GM12892 (cell line): ENCODE data around the gene SLC22A12.

Source experiments
- DNase-seq: peaks from one replicate; pipeline ENCODE4 v3.0.0; 2011; ENCODE audit not compliant: insufficient read length
- FAIRE-seq: peaks from 2 replicates; lab custom pipeline; 2011; peaks lifted over from hg19 to GRCh38; lab: Jason Lieb, UNC
- POLR2A ChIP-seq: IDR thresholded peaks from 2 replicates; pipeline ENCODE4 v1.6.1; 2011; ENCODE audit warnings: low read depth, low read length, control low read depth
- POLR2AphosphoS5 ChIP-seq: IDR thresholded peaks from 2 replicates; pipeline ENCODE4 v1.6.1; 2011; ENCODE audit warnings: low read depth, low read length, control low read depth
- TAF1 ChIP-seq: IDR thresholded peaks from 2 replicates; pipeline ENCODE4 v1.6.1; 2011; ENCODE audit warnings: low read depth, mild to moderate bottlenecking, control low read depth, low read length, borderline replicate concordance

The SLC22A12 gene

DNA sequence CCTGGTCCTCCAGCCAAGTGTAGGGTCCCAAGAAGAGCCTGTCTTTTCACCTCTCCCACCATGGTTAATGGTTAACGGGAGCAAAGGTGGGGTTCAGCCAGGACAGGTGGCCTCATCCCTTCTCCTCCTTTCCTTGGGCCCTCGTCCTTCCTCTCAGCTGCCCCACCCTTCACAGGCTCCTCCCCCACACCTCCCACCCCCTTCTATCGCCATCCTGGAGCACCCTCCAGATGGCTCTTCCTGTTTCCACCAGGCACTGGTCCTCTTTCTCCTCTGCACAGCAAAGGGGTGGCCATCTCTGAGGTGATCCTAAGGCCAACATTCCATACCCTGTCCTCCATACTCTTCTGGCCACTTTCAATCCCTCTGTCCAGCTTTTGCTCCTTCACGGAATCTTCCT, 48.9 kb downstream of the SLC22A12 start:
- no peak for DNase-seq
- FAIRE-seq = no peak
- no peak for TF ChIP-seq TAF1
- no peak for TF ChIP-seq POLR2A
- TF ChIP-seq POLR2AphosphoS5 = no peak

DNA sequence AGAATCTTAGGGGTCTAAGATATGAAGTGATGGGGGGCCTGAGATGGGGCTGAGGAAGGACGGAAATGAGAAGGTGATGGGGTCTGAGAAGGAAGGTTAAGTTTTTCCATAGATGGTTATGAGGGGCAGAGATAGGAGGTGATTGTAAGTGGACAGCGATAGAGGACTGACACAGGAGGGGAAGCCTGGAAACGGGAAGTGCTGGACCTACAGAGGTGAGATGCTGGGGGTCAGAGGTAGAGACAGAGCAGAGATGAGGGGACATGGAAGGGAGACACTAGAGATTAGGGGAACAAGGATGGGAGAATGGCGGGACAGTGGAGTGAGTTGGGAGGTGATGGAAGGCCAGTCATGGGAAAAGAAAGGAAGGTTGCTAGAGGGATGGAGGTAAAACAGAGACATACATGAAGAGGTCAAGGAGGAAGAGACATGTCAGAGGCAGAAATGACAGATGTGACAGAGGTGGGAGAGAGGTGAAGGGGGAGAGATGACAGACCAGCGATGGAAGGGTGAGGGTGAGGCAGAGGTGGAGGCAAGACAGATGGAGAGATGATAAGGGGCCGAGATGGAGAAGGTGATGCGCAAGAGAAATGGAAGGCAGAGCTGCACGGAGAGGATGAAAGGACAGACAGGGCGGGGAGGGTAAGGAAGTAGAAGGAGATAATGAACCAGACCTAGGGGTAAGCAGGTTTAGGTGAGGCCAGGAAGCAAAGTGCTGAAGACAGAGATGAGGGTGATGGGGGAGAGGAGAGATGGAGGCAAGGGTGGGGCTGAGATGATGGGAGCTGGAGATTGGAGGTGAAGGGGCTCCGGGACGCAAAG, 50.8 kb downstream of the SLC22A12 start:
- DNase-seq (no peak), FAIRE-seq (no peak)
- TF ChIP-seq TAF1 = no peak
- no peak for TF ChIP-seq POLR2AphosphoS5
- TF ChIP-seq POLR2A = no peak

DNA sequence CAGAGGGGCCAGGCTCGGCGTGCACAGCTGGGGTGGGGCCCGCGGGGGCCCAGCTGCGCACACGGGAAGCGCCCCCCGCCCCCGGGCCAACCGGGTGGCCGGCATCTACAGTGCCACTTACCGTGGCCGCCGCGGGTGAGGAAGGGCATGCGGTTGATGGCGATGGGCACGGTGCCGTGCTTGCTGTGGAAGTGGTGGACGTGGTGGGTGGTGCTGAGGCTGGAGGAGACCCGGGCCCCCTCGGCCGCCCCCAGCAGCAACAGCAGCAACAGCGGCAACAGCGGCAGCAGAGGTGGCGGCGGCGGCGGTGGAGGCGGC, 51.4 kb downstream of the SLC22A12 start:
- no peak for TF ChIP-seq POLR2AphosphoS5
- no peak for TF ChIP-seq POLR2A
- TF ChIP-seq TAF1 = no peak
- FAIRE-seq (no peak), DNase-seq (no peak)

DNA sequence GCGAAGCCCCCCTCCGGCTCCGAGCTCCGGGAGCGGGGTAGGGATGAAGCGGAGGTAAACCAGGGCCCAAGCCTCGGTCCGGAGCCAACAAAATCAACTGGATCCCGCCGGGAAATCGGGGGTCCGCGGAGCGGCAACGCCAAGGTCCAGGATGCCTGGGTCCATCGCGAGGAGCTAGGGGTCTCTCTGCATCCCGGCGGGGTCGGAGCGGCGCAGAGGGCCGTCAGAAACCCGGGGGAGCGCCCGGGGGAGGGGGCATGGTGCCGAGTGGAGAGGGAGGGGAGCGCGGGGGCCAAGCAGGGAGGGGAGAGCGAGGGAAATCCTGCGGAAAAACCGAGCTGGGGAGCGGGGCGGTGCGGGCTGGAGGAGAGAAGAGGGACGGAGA, 51.8 kb downstream of the SLC22A12 start:
- DNase-seq (no peak), FAIRE-seq (no peak)
- TF ChIP-seq TAF1 = no peak
- TF ChIP-seq POLR2A = no peak
- TF ChIP-seq POLR2AphosphoS5 = no peak

DNA sequence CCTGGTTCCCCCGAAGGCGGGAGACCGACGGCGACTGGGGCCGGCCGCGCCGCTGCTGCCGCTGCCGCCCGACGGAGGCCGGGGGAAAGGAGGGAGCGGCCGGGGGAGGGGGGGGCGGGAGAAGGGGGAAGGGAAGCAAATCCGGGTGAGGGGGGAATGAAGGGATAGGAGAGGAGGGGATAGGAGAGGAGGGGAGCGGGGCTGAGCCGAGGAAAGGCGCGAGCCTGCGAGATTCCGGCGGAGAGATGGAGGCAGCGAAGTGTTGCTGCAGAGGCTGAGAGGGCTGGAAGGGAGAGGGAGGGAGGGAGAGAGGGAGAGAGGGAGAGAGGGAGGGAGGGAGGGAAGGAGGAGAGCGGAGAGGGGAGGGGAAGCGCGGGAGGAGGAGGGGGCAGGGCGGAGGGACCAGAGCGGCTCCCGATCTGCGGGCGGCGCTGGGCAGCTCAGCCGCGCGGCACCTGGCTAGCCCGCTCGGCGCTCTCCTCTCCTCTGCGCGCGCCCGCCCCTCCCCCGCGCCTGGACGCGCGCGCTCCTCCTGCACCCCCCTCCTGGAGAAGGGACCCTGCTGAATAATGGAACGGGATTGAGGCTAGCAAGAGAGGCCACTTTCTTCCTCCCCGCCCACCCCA, 52.3 kb downstream of the SLC22A12 start:
- FAIRE-seq (no peak), DNase-seq (no peak)
- no peak for TF ChIP-seq POLR2AphosphoS5
- TF ChIP-seq TAF1 = no peak

DNA sequence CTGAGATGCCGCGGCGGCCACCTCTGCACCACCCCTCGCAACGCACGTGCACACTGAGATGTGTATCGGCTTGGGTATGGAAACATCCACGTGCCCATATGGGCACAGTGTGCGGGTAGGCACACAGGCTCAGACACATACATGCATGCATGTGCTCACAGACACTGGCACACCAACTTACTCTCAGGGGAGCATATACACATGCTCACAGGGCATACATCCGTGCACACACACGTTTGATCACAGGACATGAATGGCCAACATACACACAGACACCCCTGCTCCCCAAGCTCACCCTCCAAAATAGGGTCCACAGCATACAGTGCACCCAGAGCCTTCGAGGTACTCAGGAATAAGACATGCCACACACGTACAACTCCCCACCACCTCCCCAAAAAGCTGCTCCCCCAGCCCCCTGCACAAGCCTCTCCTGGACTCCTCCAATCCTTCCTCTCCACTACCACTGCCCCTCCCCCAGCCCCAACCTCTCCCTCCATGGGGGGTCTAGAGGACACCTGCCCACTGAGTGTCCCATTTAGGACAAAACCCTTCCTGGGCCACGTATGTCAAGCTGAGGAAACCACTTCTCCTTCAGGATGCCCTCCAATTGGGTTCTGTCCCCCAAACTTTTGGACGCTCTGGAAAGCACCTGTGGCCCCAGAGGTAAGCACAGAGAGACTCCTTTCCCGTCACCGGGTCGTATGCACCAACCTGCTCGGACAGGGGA, 53.1 kb downstream of the SLC22A12 start:
- FAIRE-seq (no peak), DNase-seq (no peak)

DNA sequence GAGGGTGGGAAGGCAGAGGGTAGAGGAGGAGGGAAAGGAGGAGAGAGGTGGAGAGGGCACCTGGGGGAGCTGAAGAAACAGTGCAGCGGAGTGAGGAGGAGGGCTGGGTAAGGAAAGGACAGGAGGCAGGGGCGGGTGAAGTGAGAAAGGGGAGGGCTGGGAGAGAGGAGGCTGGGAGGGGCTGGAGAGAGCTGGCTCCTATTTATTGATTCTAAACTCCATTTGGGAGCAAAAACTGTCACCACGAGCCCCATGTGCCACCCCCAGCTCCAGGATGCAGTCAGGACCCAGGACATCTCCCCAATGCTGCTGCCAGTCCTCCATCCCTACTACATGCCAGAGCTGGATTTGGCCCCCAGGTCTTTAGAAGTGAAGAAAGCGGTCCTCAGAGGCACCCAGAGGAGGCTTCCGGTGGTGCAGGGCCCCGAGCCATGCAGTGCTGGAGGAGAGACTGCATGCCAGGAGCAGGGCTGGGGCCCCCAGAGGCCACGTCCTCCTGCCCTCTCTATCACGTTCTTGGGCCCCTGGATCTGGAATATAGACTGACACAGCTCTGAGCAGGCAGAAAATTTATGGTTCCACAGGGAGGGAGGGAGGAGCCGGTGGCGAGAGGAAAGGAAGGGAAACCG, 53.7 kb downstream of the SLC22A12 start:
- no peak for DNase-seq
- FAIRE-seq = no peak

More for the DNA sequence above, 53.1 kb downstream of the SLC22A12 start:
- no peak for TF ChIP-seq POLR2AphosphoS5
- no peak for TF ChIP-seq POLR2A
- TF ChIP-seq TAF1 = no peak

DNA sequence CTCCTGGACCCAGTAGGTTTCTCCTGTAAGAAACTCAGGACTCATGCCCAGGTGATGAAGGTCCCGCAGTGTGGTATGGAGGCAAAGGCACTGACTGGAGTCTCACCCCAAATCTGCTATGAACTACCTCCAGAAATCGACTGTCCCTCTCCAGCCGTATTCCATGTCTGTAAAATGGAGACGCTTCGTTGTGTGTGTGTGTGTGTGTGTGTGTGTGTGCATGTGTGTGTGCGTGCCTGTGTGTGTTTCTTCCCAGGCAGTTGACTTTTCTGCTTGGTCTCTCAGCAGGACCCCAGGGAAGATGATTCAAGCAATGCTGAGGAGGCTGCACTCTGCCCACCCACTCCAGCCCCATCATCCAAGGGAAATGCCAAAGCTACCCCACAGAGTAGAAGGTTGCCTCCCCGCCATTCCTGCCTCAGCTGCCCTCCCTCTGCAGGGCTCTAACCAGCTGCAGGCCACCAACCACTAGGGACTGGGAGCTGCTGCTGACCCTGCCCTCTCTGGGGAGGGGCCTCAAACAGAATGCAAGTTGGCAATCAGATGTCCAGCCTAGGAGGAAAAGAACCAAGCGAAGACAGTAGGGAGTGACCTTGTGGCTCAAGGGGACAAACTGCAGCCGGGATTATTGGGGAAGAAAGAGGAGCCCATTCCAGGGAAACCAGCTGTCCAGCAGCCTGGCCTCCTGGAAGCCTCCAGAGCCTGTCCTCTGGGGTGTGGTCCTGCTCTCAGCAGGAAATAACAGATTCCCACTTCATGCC, 56.2 kb downstream of the SLC22A12 start:
- no peak for TF ChIP-seq TAF1
- no peak for TF ChIP-seq POLR2AphosphoS5
- TF ChIP-seq POLR2A = no peak
- FAIRE-seq = no peak

More for the DNA sequence above, 53.7 kb downstream of the SLC22A12 start:
- TF ChIP-seq POLR2AphosphoS5 (no peak), TAF1 (no peak), POLR2A (no peak)

DNA sequence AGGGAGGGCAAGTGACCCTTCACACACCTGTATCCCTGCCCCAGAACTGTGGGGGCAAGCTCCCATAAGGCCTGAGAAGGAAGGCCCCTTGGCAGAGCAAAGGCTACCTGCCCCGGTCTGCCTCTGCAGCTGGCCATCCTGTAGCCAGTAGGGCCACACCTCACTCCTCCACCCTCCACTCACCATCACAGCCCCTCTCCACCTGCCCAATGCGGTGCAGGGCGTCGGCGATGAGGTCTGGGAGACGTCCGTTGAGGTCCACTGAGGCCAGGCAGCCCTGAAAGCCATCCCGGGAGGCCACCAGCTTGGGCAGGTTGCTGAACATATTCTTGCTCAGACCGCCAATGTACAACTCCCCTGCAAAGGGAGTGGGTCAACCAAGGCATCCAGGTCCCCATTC, 57.5 kb downstream of the SLC22A12 start:
- FAIRE-seq (no peak), DNase-seq (no peak)
- no peak for TF ChIP-seq POLR2AphosphoS5
- no peak for TF ChIP-seq TAF1
- no peak for TF ChIP-seq POLR2A

More for the DNA sequence above, 56.2 kb downstream of the SLC22A12 start:
- DNase-seq = no peak

DNA sequence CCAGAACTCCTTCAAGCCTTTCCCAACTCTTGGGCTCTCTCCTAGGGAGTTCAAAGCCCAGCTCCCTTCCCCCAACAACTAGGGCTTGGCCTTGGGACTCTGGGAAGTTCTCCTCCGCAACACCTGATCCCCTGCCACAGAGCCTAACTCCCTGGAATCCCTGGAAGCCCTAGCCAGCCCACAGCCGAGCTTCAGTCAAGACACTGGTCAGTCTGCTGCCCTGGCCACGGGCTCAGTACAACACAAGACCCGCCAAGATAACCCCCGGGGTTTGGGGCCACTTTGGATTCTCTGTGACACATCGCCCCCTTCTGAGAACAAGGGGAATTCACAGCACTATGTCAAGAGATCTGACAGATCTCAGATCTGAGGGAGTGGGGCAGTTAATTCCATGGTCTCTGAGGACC, 58.3 kb downstream of the SLC22A12 start:
- DNase-seq (no peak), FAIRE-seq (no peak)
- TF ChIP-seq POLR2AphosphoS5 = no peak
- no peak for TF ChIP-seq TAF1
- TF ChIP-seq POLR2A = no peak
